Gastroesophageal sphincter (tissue), 4 donors: ENCODE measurements around the gene DSCAML1. TPM values are rescaled to one million over a fixed set of nuclear protein-coding genes. Genes with fewer than 3 reads are reported as not detected.
A peak's percentile ranks its signal among the peaks of the same experiment; 100 is the strongest.

Source experiments
- ATAC-seq: fragments of 150-250 bp; one replicate; pipeline ENCODE4 v1.9.1; 2016; ENCODE audit warnings: mild to moderate bottlenecking, moderate library complexity
- H3K27ac ChIP-seq, 4 donors: fragments of 200-600 bp; sonication (generic) in 3 of 4; 1 replicate in 3 of 4; 2 replicates in 1 of 4; pipeline ENCODE4 v1.5.1; 2016 to 2019
- H3K27me3 ChIP-seq: fragments of 200-600 bp; sonication (generic); one replicate; pipeline ENCODE4 v1.5.1; 2019
- H3K36me3 ChIP-seq, 2 donors: fragments of 200-600 bp; sonication (generic); one replicate each; pipeline ENCODE4 v1.5.1; 2019; ENCODE audit warnings: control low read depth in 1 of 2
- H3K4me1 ChIP-seq, 3 donors: fragments of 200-600 bp; sonication (generic); 1 replicate in 2 of 3; 2 replicates in 1 of 3; pipeline ENCODE4 v1.5.1; 2016 to 2019; ENCODE audit warnings: control low read depth in 2 of 3
- H3K4me3 ChIP-seq, 2 donors: fragments of 200-600 bp; sonication (generic); one replicate each; pipeline ENCODE4 v1.5.1; 2019; ENCODE audit warnings: mild to moderate bottlenecking in 1 of 2, moderate library complexity in 1 of 2
- H3K9me3 ChIP-seq, 3 donors: fragments of 200-600 bp; sonication (generic); one replicate each; pipeline ENCODE4 v1.5.1; 2017 to 2019; ENCODE audit warnings: control low read depth in 2 of 3
- EP300 ChIP-seq: sonication (generic); formaldehyde crosslinking; IDR thresholded peaks from one replicate; pipeline ENCODE4 v1.6.1; 2017; ENCODE audit warnings: antibody characterized with exemption, mild to moderate bottlenecking
- POLR2A ChIP-seq, 2 donors: fragments of 450-650 bp; IDR thresholded peaks; one replicate each; pipeline ENCODE4 v1.6.1; 2017; ENCODE audit warnings: antibody characterized with exemption in 2 of 2, mild to moderate bottlenecking in 2 of 2, moderate library complexity in 1 of 2
- POLR2AphosphoS5 ChIP-seq: sonication (generic); formaldehyde crosslinking; IDR thresholded peaks from one replicate; pipeline ENCODE4 v1.6.1; 2017; ENCODE audit warnings: antibody characterized with exemption
- WGBS, 2 donors: methylation state at CpG; one replicate each; pipeline ENCODE4 v1.1.5; 2018; ENCODE audit warnings: low coverage in 1 of 2; 5-methylcytosine and 5-hydroxymethylcytosine counted together
- total RNA-seq, 4 donors: library from RNA; depleted of rRNA; stranded (reverse); fragments of >200 nt; gene quantifications; one replicate each; pipeline ENCODE4 v1.1.0, GENCODE V29; 2016
- TF ChIP-seq, protein P1 (sequence below), 4 experiments: fragments of 200-600 bp in 2 of 4; fragments of 450-650 bp in 2 of 4; sonication (generic) in 1 of 4; IDR thresholded peaks; one replicate each; pipeline ENCODE4 v1.5.1; 2017 to 2019; ENCODE audit warnings: antibody characterized with exemption in 4 of 4, mild to moderate bottlenecking in 2 of 4, moderate library complexity in 2 of 4

Gene DSCAML1
- total RNA-seq, 4 donors from 2014 or later: 0.35 to 2.5 (median 0.73) TPM

DNA sequence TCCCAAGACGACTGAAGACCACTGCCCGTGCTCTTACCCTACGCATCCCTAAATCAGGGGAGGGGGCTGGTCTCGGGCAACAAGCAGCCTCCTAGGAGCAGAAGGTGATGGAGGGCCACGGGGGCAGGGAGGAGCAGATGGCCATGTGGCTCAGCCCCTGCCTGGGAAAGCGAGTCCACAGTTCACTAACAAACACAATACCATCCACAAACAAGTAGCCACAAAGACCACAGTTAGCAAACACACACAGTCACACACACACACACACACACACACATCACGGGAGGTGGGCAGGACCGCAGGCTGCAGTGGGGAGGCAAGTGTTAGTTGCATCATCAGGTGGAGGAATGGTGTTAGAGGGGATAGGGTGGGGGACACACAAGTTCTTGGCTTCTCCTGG is 40.8 kb upstream of the DSCAML1 start:
- 40 to 74% methylated on average over 1 to 6 of the region's 8 CpGs for WGBS, 2 donors
- no peak for TF ChIP-seq EP300
- TF ChIP-seq POLR2A (IDR thresholded peaks at IDR 0.05): no peak
- TF ChIP-seq, protein P1, sequence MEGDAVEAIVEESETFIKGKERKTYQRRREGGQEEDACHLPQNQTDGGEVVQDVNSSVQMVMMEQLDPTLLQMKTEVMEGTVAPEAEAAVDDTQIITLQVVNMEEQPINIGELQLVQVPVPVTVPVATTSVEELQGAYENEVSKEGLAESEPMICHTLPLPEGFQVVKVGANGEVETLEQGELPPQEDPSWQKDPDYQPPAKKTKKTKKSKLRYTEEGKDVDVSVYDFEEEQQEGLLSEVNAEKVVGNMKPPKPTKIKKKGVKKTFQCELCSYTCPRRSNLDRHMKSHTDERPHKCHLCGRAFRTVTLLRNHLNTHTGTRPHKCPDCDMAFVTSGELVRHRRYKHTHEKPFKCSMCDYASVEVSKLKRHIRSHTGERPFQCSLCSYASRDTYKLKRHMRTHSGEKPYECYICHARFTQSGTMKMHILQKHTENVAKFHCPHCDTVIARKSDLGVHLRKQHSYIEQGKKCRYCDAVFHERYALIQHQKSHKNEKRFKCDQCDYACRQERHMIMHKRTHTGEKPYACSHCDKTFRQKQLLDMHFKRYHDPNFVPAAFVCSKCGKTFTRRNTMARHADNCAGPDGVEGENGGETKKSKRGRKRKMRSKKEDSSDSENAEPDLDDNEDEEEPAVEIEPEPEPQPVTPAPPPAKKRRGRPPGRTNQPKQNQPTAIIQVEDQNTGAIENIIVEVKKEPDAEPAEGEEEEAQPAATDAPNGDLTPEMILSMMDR (IDR thresholded peaks at IDR 0.05): no peak
- no peak for TF ChIP-seq POLR2AphosphoS5
- peaks cover 0 to 56% of the 10 kb centered on the region in 2 donors for H3K36me3 ChIP-seq

DNA sequence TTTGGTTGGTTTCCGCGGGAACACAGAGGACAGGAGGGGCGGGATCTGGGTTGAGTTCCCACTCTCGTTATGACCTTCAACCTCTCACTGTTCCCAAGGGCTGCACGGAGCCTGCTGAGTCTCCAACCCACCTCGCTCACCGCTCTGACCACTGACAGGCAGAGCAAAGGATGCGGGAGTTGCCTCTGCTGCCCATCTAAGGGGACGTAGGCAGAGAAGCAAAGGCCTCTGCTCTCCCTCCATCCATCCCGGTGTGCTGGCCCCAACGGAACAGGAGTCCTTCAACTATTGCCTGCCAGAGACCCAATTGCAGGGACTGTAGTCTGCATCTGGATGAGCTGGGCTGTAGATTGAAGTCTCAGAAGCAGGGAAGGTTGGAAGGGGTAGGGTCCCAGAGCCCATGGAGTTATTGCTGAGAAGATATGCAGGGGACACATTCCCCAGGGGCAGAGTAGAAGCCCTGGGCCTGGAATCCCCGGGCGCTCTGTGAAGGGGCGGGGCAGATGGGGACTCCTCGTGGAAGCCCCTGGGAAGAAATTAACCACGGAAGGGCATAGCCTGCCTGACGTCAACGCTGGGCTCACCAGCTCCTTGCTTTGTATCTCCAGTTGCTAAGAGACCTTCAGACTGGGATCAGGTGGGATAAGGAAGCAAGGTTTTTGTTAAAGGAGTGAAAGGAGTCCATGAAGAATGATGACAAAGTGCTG is 40.2 kb upstream of the DSCAML1 start:
- H3K4me1 ChIP-seq: peaks cover 0 to 8% (median 0%) of the 10 kb centered on the region in 3 donors
- no peak for TF ChIP-seq POLR2AphosphoS5
- no peak for TF ChIP-seq POLR2A (IDR thresholded peaks at IDR 0.05)
- TF ChIP-seq EP300: no peak
- TF ChIP-seq, protein P1 (IDR thresholded peaks at IDR 0.05): no peak
- no peak overlapping the region for H3K27ac ChIP-seq
- peak; percentile 25 for ATAC-seq
- peaks cover 5% of the 10 kb centered on the region for H3K27me3 ChIP-seq
- peaks cover 0 to 56% of the 10 kb centered on the region in 2 donors for H3K36me3 ChIP-seq
- 30% methylated on average over 5 of the region's 18 CpGs; no CpG with 5 or more reads in 1 of the 2 donors for WGBS, 2 donors
- H3K4me3 ChIP-seq: no peak overlapping the region
- no peaks in the 10 kb centered on the region for H3K9me3 ChIP-seq

More for the DNA sequence above, 40.8 kb upstream of the DSCAML1 start:
- peaks cover 0 to 13% (median 0%) of the 10 kb centered on the region in 3 donors for H3K4me1 ChIP-seq
- no peaks in the 10 kb centered on the region for H3K27me3 ChIP-seq
- H3K9me3 ChIP-seq: no peaks in the 10 kb centered on the region
- no peak overlapping the region for H3K4me3 ChIP-seq
- ATAC-seq: no peak
- H3K27ac ChIP-seq: no peak overlapping the region

DNA sequence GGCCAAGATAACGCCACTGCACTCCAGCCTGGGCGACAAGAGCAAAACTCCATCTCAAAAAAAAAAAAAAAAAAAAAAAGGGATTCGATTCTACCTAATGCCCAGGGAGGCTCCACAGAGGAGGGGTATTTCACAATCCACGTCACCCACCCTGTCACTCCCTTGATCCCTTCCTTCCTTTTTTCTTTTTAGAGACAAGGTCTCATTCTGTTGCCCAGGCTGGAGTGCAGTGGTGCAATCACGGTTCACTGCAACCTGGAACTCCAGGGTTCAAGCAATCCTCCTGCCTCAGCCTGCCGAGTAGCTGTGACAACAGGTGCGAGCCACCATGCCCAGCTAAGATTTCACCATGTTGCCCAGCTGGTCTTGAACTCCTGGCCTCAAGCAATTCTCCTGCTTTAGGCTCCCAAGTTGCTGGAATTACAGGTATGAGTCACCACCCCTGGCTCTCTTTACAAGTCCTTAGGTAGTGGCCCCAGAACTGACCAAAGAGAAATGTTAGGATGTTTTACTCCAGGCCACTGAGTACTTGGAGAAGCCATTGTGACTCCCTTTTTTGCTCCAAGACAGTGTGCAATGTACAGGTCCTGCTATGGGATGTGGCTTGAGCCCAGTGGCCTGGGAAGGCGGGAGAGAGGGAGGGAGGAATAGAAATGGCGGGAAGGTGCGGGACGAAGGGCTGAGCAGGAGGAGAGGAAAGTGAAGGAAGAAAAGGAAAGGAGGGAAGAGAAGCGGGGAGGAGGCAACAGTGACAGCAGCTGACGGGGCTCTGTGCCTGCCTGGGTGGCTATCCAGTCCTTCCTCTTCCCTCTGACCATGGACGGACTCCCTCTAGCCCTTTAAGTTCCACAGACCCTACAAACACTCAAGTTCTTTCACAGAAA is 39.3 kb upstream of the DSCAML1 start:
- Histone ChIP-seq H3K4me3 (no peak overlapping the region), H3K9me3 (no peaks in the 10 kb centered on the region), H3K4me1 (peaks cover 0 to 10% (median 0%) of the 10 kb centered on the region in 3 donors), H3K27me3 (peaks cover 14% of the 10 kb centered on the region), H3K27ac (no peak overlapping the region), H3K36me3 (peaks cover 0 to 56% of the 10 kb centered on the region in 2 donors)
- TF ChIP-seq POLR2AphosphoS5: no peak
- no peak for TF ChIP-seq EP300
- TF ChIP-seq, protein P1 (IDR thresholded peaks at IDR 0.05): no peak
- no peak for TF ChIP-seq POLR2A (IDR thresholded peaks at IDR 0.05)
- ATAC-seq: peak; percentile 13
- WGBS, 2 donors: 77 to 92% methylated on average over 10 to 12 of the region's 14 CpGs

DNA sequence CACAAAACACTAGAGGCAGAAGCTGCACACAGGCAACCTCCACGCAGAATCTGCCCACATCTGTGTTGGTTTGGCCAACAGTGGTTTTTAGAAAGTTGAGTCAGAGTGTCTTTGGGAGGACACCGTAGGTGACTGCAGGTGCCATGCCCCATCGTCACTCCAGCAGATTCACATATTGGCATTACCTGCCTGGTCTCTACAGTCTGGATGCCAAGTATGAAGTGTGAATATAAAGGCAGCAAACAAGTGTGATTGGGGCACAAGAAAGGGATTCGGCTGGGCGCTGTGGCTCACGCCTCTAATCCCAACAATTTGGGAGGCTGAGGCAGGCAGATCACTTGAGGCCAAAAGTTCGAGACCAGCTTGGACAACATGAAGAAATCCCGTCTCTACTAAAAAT is 38.6 kb upstream of the DSCAML1 start:
- H3K36me3 ChIP-seq: peaks cover 0 to 50% of the 10 kb centered on the region in 2 donors
- no peaks in the 10 kb centered on the region for H3K9me3 ChIP-seq
- peaks cover 22% of the 10 kb centered on the region for H3K27me3 ChIP-seq
- H3K27ac ChIP-seq: no peak overlapping the region
- 87 to 94% methylated on average over 5 of the region's 8 CpGs for WGBS, 2 donors
- ATAC-seq: no peak
- no peak for TF ChIP-seq POLR2A (IDR thresholded peaks at IDR 0.05)
- no peak for TF ChIP-seq POLR2AphosphoS5
- TF ChIP-seq EP300: no peak
- TF ChIP-seq, protein P1 (IDR thresholded peaks at IDR 0.05): no peak
- no peak overlapping the region for H3K4me3 ChIP-seq
- H3K4me1 ChIP-seq: peaks cover 0 to 17% (median 0%) of the 10 kb centered on the region in 3 donors
